COLO668 (cell line): Measurements from ENCODE around the gene PATE2.

Source experiments
- DNase-seq: peaks from one replicate; lab custom pipeline; 2025; ENCODE audit not compliant: unreplicated experiment; lab: John Stamatoyannopoulos, UW

The PATE2 gene

GRCh38 chr11:125778728-125779127 lies at the start of gene PATE2:
TSS of gene PATE2 (minus strand) at chr11:125778828. CDS start at chr11:125778773, 55 bp downstream.
- DNase-seq = no peak

- DNase-seq = no peak
These were observed 29.3 kb upstream of the PATE2 start for GRCh38 chr11:125807909-125808308.

- no peak for DNase-seq
These were observed 23.8 kb upstream of the PATE2 start for GRCh38 chr11:125802387-125802786.

GRCh38 chr11:125799808-125800207 lies 21.2 kb upstream of the PATE2 start:
- DNase-seq = no peak

- no peak for DNase-seq
These were observed 19.0 kb upstream of the PATE2 start for GRCh38 chr11:125797641-125798040.

- DNase-seq = no peak
These were observed 12.2 kb upstream of the PATE2 start for GRCh38 chr11:125790825-125791224.

GRCh38 chr11:125787827-125788226 lies 9.2 kb upstream of the PATE2 start, which contains the start of gene PATE3:
TSS of gene PATE3 (plus strand) at chr11:125788127. CDS start at chr11:125788152, 25 bp downstream.
- DNase-seq = no peak

- DNase-seq = no peak
These were observed 6.0 kb upstream of the PATE2 start for GRCh38 chr11:125784678-125785077.

- no peak for DNase-seq
These were observed 1.3 kb downstream of the PATE2 start for GRCh38 chr11:125777309-125777708.

- no peak for DNase-seq
These were observed 5.1 kb downstream of the PATE2 start for GRCh38 chr11:125773516-125773915.

GRCh38 chr11:125772834-125773505 lies 5.7 kb downstream of the PATE2 start:
- no peak for DNase-seq

- DNase-seq = no peak
These were observed 8.0 kb downstream of the PATE2 start for GRCh38 chr11:125770583-125770982.

GRCh38 chr11:125768336-125769046 lies 10.1 kb downstream of the PATE2 start:
- DNase-seq = no peak

- DNase-seq = no peak
These were observed 12.4 kb downstream of the PATE2 start for GRCh38 chr11:125766251-125766650.

GRCh38 chr11:125763483-125763882 lies 15.1 kb downstream of the PATE2 start:
- no peak for DNase-seq

GRCh38 chr11:125762445-125762844 lies 16.2 kb downstream of the PATE2 start:
- no peak for DNase-seq

- DNase-seq = no peak
These were observed 22.6 kb downstream of the PATE2 start for GRCh38 chr11:125756050-125756449.

GRCh38 chr11:125750629-125751028 lies 28.0 kb downstream of the PATE2 start:
- DNase-seq = no peak

- no peak for DNase-seq
These were observed 32.6 kb downstream of the PATE2 start, which contains the start of gene PATE1 for GRCh38 chr11:125745979-125746378. TSS of gene PATE1 (plus strand) at chr11:125746279. CDS start at chr11:125746305, 26 bp downstream.

- DNase-seq = no peak
These were observed 34.9 kb downstream of the PATE2 start for GRCh38 chr11:125743681-125744080.

GRCh38 chr11:125740617-125741016 lies 38.0 kb downstream of the PATE2 start:
- DNase-seq = no peak

GRCh38 chr11:125728969-125729368 lies 49.7 kb downstream of the PATE2 start:
- DNase-seq = no peak
